Choroid plexus epithelial cell (primary cell): ENCODE measurements around the gene HSD11B1.
"Not testable (repeated sequence)": the region's sequence is repeated elsewhere in the genome, so short reads cannot be mapped to it uniquely, and the experiment has no call there.

Experiments
- DNase-seq: peaks from one replicate; pipeline ENCODE4 v3.0.0-alpha.2; 2010; ENCODE audit warnings: low read depth
- H3K4me3 ChIP-seq: 2 replicates; pipeline ENCODE4 v1.5.1; 2011; ENCODE audit warnings: low read depth, mild to moderate bottlenecking, control low read depth, low read length, moderate library complexity
- TF ChIP-seq, protein P1 (sequence below): conservative IDR thresholded peaks from 2 replicates; pipeline ENCODE4 v1.5.1; 2011; ENCODE audit warnings: low read depth, mild to moderate bottlenecking, control low read depth, inconsistent platforms, low read length, moderate library complexity

Gene HSD11B1

DNA sequence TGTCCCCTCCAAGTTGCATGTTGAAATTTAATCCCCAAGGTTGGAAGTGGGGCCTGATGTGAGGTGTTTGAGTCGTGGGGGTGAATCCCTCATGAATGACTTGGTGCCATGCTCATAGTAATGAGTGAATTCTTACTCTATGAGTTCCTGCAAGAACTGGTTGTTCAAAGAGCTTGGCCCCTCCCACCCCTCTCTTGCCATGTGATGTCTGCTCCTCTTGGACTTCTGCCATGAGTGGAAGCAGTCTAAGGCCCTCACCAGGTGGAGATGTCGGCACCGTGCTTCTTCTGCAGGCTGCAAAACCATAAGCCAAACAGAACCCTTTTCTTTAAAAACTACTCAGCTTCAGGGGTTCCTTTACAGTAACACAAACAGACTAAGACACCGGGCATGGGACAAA, 15.2 kb upstream of the HSD11B1 start:
- peak; percentile 68 for DNase-seq
- H3K4me3 ChIP-seq = no peak overlapping the region
- TF ChIP-seq, protein P1, sequence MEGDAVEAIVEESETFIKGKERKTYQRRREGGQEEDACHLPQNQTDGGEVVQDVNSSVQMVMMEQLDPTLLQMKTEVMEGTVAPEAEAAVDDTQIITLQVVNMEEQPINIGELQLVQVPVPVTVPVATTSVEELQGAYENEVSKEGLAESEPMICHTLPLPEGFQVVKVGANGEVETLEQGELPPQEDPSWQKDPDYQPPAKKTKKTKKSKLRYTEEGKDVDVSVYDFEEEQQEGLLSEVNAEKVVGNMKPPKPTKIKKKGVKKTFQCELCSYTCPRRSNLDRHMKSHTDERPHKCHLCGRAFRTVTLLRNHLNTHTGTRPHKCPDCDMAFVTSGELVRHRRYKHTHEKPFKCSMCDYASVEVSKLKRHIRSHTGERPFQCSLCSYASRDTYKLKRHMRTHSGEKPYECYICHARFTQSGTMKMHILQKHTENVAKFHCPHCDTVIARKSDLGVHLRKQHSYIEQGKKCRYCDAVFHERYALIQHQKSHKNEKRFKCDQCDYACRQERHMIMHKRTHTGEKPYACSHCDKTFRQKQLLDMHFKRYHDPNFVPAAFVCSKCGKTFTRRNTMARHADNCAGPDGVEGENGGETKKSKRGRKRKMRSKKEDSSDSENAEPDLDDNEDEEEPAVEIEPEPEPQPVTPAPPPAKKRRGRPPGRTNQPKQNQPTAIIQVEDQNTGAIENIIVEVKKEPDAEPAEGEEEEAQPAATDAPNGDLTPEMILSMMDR = no peak

- H3K4me3 ChIP-seq = no peak overlapping the region
- no peak for DNase-seq
- TF ChIP-seq, protein P1 = no peak
These were observed 13.4 kb upstream of the HSD11B1 start for GRCh38 chr1:209691237-209691636.

DNA sequence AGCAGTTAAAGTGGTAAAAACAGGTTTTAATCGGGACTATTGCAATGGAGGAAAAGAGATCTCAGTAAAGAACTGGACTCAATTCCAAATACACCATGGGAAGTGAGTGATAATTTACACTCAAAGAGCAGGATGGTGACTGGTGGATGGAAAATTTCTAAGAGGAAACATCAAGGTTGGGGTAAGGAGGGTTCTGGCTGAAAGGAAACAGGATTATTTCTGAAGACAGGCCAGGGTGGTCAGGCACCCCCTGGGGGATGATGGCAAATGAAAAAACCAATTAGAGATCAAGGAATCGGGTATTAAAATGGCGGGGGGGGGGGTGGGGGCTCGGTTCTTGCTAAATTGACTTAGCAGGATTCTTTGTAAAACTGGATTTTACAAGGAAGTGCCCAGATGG, 12.3 kb upstream of the HSD11B1 start:
- H3K4me3 ChIP-seq = no peak overlapping the region
- no peak for DNase-seq
- TF ChIP-seq, protein P1 = no peak

- TF ChIP-seq, protein P1 = peak; percentile 91
- DNase-seq = peak; percentile 91
- H3K4me3 ChIP-seq = no peak overlapping the region
These were observed 11.7 kb upstream of the HSD11B1 start for GRCh38 chr1:209692745-209693504.

DNA sequence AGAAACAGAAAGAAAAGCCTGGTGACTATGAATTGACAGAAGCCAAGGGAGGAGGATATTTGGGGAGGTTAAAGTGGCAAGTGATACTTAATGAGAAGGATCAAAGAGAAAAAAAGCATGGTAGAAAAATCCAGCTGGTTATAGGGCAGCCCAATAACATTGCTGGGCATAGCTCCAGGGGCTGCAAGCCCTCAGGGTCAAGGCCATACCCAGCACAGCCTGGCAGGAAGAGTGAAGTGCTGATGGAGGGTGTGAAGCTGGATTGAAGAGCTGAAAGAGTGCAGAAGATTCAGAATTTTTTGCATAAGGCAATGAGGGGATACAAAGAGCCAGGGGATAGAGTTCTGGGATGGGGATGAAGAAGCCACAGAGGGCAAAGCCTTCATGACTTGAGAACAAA, 8.0 kb upstream of the HSD11B1 start:
- no peak for DNase-seq
- TF ChIP-seq, protein P1 = no peak
- H3K4me3 ChIP-seq = no peak overlapping the region

DNA sequence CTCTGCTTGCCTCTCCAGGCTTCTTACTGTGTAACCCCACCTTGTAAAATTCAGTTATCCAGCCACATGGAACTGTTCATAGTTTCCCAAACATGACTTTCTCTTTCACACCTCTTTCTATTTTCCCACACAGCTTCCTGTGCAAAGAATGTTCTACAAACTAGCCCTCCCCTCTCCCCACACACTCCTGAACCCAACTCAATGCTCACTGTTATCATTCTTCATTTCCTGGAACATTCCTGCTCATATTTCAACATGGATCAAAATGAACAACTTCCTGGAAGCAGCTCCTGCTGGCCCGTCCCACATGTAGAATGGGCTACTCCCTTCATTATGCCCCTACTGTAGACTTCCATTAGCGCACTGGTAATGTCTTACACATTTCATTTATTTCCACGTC, 7.5 kb upstream of the HSD11B1 start:
- DNase-seq = peak; percentile 62
- no peak overlapping the region for H3K4me3 ChIP-seq
- TF ChIP-seq, protein P1 = no peak

GRCh38 chr1:209700686-209701085, 4.0 kb upstream of the HSD11B1 start:
- not testable (repeated sequence) for DNase-seq, H3K4me3 ChIP-seq

DNA sequence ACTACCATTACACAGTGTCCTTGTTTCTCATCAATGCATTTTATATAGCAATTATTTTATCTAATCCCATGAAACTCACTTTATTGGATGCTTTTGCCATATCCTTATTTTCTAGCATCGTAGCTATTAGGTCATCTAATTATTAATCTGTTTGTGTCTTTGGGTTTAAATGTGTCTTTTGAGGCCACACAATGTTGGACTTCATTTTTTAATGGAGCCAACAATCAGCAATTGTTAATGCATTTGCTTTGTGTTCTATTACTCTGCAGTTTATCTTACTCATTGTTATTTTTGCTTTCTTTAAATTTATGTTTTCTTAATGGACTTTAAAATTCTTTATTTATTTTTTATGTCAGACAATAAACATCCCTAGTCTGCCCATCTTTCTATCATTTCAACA, 1.8 kb upstream of the HSD11B1 start:
- no peak overlapping the region for H3K4me3 ChIP-seq
- TF ChIP-seq, protein P1 = no peak
- DNase-seq = no peak
